ENCODE measurements around the gene PRKAG2. TPM values are rescaled to one million over a fixed set of nuclear protein-coding genes. Genes with fewer than 3 reads are reported as not detected.

Gene PRKAG2
- total and polyA plus RNA-seq, 2 experiments from 2014 or later, result 9.1 to 14.9 TPM

DNA sequence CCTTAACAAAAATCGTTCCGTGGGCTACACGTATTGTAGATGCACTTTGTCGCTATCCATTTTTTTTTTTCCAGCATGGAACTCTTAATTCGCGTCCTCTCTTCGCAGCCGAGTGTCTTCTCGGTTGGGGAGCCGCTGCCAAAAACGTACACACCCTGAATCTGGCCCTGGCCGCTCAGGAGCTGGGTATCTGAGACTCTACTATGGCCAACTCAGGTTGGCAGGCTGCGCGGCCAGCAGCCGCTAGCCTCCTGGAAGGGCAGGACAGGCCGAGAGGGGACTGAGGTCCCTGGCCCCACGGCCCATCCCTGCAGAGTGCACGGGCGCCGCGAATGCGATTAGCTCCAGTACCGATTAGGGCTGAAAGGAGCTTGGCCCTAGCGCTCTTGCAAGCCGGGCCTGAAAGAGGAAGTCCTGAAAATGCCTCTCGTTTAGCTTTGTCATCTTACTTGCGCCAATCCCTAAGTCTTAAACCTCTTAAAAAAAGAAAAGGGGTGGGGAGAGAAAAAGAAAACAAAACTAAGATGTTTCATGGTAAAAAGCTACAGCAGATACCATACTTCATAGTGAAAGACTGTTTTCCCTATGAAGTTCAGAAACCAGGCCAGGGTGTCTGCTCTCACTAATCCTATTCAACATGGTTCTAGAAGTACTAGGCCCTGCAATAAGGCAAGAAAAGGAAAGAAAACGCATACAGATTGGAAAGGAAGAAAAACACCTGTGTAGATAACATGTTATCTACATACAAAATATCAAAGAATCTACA, 244.0 kb downstream of the PRKAG2 start:
- Histone ChIP-seq H2AFZ (peak overlapping the region; percentile 97), H3K9me2 (ENCODE audit: insufficient read depth) (0 out of 2 replicates have a peak, but pooled peaks cover 4% of the 10 kb centered on the region), H3K27me3 (ENCODE audit: insufficient read depth) (peaks cover 28% of the 10 kb centered on the region), H3F3A (replicated peaks; ENCODE audit: low read depth) (peaks cover 11% of the 10 kb centered on the region), H3K4me3 (peak overlapping the region; percentile 76), H3K4me1 (ENCODE audit: insufficient read depth) (peaks cover 25% of the 10 kb centered on the region), H3K4me2 (peak overlapping the region; percentile 88), H3K27ac (ENCODE audit: low read depth) (peak overlapping the region; percentile 78; the same call in 1 of the 2 replicates), H4K20me1 (replicated peaks; ENCODE audit: insufficient read depth) (peaks cover 12% of the 10 kb centered on the region; the same call in 1 of the 2 replicates), H3K79me2 (replicated peaks; ENCODE audit: insufficient read depth) (peaks cover 7% of the 10 kb centered on the region; the same call in 1 of the 2 replicates), H3K36me3 (ENCODE audit: insufficient read depth) (no peaks in the 10 kb centered on the region; the same call in 1 of the 2 replicates)
- Mint-ChIP-seq H3K36me3 (ENCODE audit: low read depth) (peaks cover 6% of the 10 kb centered on the region), H3K27ac (peak overlapping the region; percentile 89), H3K27me3 (ENCODE audit: insufficient read depth, low read depth, poor library complexity) (peaks cover 30% of the 10 kb centered on the region), H3K9me3 (peaks cover 11% of the 10 kb centered on the region), H3K4me1 (peaks cover 33% of the 10 kb centered on the region), H3K4me3 (peak overlapping the region; percentile 90)
- ATAC-seq (peak; percentile 66), DNase-seq (ENCODE audit: low spot score) (peak; percentile 75)
- TF ChIP-seq JUNB (IDR thresholded peaks at IDR 0.05; ENCODE audit: unreplicated experiment) (no peak), EZH2 (IDR thresholded peaks at IDR 0.05; ENCODE audit: low read depth, unreplicated experiment) (no peak), CREB1 (CRISPR knock-in tag; IDR thresholded peaks at IDR 0.05; ENCODE audit: low read depth) (no peak), POLR2AphosphoS5 (IDR thresholded peaks at IDR 0.05; ENCODE audit: low read depth) (no peak)
- TF ChIP-seq, protein P1, sequence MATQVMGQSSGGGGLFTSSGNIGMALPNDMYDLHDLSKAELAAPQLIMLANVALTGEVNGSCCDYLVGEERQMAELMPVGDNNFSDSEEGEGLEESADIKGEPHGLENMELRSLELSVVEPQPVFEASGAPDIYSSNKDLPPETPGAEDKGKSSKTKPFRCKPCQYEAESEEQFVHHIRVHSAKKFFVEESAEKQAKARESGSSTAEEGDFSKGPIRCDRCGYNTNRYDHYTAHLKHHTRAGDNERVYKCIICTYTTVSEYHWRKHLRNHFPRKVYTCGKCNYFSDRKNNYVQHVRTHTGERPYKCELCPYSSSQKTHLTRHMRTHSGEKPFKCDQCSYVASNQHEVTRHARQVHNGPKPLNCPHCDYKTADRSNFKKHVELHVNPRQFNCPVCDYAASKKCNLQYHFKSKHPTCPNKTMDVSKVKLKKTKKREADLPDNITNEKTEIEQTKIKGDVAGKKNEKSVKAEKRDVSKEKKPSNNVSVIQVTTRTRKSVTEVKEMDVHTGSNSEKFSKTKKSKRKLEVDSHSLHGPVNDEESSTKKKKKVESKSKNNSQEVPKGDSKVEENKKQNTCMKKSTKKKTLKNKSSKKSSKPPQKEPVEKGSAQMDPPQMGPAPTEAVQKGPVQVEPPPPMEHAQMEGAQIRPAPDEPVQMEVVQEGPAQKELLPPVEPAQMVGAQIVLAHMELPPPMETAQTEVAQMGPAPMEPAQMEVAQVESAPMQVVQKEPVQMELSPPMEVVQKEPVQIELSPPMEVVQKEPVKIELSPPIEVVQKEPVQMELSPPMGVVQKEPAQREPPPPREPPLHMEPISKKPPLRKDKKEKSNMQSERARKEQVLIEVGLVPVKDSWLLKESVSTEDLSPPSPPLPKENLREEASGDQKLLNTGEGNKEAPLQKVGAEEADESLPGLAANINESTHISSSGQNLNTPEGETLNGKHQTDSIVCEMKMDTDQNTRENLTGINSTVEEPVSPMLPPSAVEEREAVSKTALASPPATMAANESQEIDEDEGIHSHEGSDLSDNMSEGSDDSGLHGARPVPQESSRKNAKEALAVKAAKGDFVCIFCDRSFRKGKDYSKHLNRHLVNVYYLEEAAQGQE (IDR thresholded peaks at IDR 0.05; ENCODE audit: unreplicated experiment), result no peak
- TF ChIP-seq, protein P2, sequence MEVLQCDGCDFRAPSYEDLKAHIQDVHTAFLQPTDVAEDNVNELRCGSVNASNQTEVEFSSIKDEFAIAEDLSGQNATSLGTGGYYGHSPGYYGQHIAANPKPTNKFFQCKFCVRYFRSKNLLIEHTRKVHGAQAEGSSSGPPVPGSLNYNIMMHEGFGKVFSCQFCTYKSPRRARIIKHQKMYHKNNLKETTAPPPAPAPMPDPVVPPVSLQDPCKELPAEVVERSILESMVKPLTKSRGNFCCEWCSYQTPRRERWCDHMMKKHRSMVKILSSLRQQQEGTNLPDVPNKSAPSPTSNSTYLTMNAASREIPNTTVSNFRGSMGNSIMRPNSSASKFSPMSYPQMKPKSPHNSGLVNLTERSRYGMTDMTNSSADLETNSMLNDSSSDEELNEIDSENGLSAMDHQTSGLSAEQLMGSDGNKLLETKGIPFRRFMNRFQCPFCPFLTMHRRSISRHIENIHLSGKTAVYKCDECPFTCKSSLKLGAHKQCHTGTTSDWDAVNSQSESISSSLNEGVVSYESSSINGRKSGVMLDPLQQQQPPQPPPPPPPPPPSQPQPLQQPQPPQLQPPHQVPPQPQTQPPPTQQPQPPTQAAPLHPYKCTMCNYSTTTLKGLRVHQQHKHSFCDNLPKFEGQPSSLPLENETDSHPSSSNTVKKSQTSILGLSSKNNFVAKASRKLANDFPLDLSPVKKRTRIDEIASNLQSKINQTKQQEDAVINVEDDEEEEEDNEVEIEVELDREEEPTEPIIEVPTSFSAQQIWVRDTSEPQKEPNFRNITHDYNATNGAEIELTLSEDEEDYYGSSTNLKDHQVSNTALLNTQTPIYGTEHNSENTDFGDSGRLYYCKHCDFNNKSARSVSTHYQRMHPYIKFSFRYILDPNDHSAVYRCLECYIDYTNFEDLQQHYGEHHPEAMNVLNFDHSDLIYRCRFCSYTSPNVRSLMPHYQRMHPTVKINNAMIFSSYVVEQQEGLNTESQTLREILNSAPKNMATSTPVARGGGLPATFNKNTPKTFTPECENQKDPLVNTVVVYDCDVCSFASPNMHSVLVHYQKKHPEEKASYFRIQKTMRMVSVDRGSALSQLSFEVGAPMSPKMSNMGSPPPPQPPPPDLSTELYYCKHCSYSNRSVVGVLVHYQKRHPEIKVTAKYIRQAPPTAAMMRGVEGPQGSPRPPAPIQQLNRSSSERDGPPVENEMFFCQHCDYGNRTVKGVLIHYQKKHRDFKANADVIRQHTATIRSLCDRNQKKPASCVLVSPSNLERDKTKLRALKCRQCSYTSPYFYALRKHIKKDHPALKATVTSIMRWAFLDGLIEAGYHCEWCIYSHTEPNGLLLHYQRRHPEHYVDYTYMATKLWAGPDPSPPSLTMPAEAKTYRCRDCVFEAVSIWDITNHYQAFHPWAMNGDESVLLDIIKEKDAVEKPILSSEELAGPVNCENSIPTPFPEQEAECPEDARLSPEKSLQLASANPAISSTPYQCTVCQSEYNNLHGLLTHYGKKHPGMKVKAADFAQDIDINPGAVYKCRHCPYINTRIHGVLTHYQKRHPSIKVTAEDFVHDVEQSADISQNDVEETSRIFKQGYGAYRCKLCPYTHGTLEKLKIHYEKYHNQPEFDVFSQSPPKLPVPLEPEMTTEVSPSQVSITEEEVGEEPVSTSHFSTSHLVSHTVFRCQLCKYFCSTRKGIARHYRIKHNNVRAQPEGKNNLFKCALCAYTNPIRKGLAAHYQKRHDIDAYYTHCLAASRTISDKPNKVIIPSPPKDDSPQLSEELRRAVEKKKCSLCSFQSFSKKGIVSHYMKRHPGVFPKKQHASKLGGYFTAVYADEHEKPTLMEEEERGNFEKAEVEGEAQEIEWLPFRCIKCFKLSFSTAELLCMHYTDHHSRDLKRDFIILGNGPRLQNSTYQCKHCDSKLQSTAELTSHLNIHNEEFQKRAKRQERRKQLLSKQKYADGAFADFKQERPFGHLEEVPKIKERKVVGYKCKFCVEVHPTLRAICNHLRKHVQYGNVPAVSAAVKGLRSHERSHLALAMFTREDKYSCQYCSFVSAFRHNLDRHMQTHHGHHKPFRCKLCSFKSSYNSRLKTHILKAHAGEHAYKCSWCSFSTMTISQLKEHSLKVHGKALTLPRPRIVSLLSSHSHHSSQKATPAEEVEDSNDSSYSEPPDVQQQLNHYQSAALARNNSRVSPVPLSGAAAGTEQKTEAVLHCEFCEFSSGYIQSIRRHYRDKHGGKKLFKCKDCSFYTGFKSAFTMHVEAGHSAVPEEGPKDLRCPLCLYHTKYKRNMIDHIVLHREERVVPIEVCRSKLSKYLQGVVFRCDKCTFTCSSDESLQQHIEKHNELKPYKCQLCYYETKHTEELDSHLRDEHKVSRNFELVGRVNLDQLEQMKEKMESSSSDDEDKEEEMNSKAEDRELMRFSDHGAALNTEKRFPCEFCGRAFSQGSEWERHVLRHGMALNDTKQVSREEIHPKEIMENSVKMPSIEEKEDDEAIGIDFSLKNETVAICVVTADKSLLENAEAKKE (CRISPR knock-in tag; IDR thresholded peaks at IDR 0.05), result 0 out of 2 replicates have a peak, but pooled peaks have one; percentile 13
